Mucosa of rectum (tissue), 2 donors: ENCODE results near the gene SPRYD3.
A peak's percentile ranks its signal among the peaks of the same experiment; 100 is the strongest.
"Not testable (repeated sequence)": the region's sequence is repeated elsewhere in the genome, so short reads cannot be mapped to it uniquely, and the experiment has no call there.

ENCODE experiments used
- H3K27ac ChIP-seq, 2 donors: one replicate each; pipeline ENCODE4 v1.7.0; 2013; ENCODE audit warnings: inconsistent platforms in 2 of 2, low read depth in 2 of 2, low read length in 2 of 2
- H3K27me3 ChIP-seq, 2 donors: one replicate each; pipeline ENCODE4 v1.7.0; 2013; ENCODE audit warnings: low read length in 2 of 2; ENCODE audit not compliant: control insufficient read depth in 2 of 2, insufficient read depth in 2 of 2
- H3K36me3 ChIP-seq, 2 donors: one replicate each; pipeline ENCODE4 v1.7.0; 2013; ENCODE audit warnings: low read length in 2 of 2; ENCODE audit not compliant: control insufficient read depth in 2 of 2, insufficient read depth in 2 of 2
- H3K4me1 ChIP-seq, 2 donors: one replicate each; pipeline ENCODE4 v1.7.0; 2013; ENCODE audit warnings: low read length in 2 of 2, mild to moderate bottlenecking in 1 of 2; ENCODE audit not compliant: control insufficient read depth in 2 of 2, insufficient read depth in 2 of 2
- H3K4me3 ChIP-seq, 2 donors: one replicate each; pipeline ENCODE4 v1.7.0; 2013; ENCODE audit warnings: low read length in 2 of 2
- H3K9ac ChIP-seq, 2 donors: one replicate each; pipeline ENCODE4 v1.7.0; 2013; ENCODE audit warnings: low read length in 2 of 2, low read depth in 1 of 2, mild to moderate bottlenecking in 1 of 2
- H3K9me3 ChIP-seq, 2 donors: one replicate each; pipeline ENCODE4 v1.7.0; 2013; ENCODE audit warnings: low read length in 2 of 2; ENCODE audit not compliant: control insufficient read depth in 2 of 2
- donor health status: healthy.
- donor health status: Normal muscosa, but diverticular disease.

The SPRYD3 gene

GRCh38 chr12:53096089-53096741 is 17.0 kb upstream of the SPRYD3 start:
- peak overlapping the region; percentile 67 to 74 for H3K4me3 ChIP-seq

GRCh38 chr12:53095596-53095895 is 16.4 kb upstream of the SPRYD3 start:
- H3K4me3 ChIP-seq, H3K27me3 ChIP-seq, H3K9me3 ChIP-seq, H3K9ac ChIP-seq, H3K36me3 ChIP-seq: not testable (repeated sequence)
- Histone ChIP-seq H3K4me1 (peaks cover 17 to 25% of the 10 kb centered on the region in 2 donors), H3K27ac (peak overlapping the region in 1 of 2 donors; percentile 86)

More at GRCh38 chr12:53096089-53096741, 17.0 kb upstream of the SPRYD3 start:
- peaks cover 7 to 9% of the 10 kb centered on the region in 2 donors for H3K27me3 ChIP-seq
- peak overlapping the region; percentile 77 to 86 for H3K27ac ChIP-seq
- no peaks in the 10 kb centered on the region for H3K36me3 ChIP-seq
- H3K4me1 ChIP-seq = peaks cover 17 to 25% of the 10 kb centered on the region in 2 donors
- no peak overlapping the region for H3K9ac ChIP-seq
- no peaks in the 10 kb centered on the region for H3K9me3 ChIP-seq

GRCh38 chr12:53094796-53095595 is 15.8 kb upstream of the SPRYD3 start:
- peaks cover 17 to 25% of the 10 kb centered on the region in 2 donors for H3K4me1 ChIP-seq
- not testable (repeated sequence) for H3K9ac ChIP-seq, H3K9me3 ChIP-seq, H3K27me3 ChIP-seq, H3K36me3 ChIP-seq, H3K4me3 ChIP-seq
- peak overlapping the region in 1 of 2 donors; percentile 23 for H3K27ac ChIP-seq

- H3K4me1 ChIP-seq = peaks cover 17 to 25% of the 10 kb centered on the region in 2 donors
- H3K4me3 ChIP-seq = no peak overlapping the region
- no peaks in the 10 kb centered on the region for H3K36me3 ChIP-seq
- no peak overlapping the region for H3K9ac ChIP-seq
- peaks cover 7 to 9% of the 10 kb centered on the region in 2 donors for H3K27me3 ChIP-seq
- peak overlapping the region; percentile 69 to 82 for H3K27ac ChIP-seq
- no peaks in the 10 kb centered on the region for H3K9me3 ChIP-seq
Observed at GRCh38 chr12:53094394-53094787, 15.2 kb upstream of the SPRYD3 start.

GRCh38 chr12:53093777-53094393 is 14.7 kb upstream of the SPRYD3 start:
- H3K36me3 ChIP-seq = no peaks in the 10 kb centered on the region
- no peaks in the 10 kb centered on the region for H3K9me3 ChIP-seq
- H3K4me1 ChIP-seq = peaks cover 13 to 21% of the 10 kb centered on the region in 2 donors
- peaks cover 4 to 9% of the 10 kb centered on the region in 2 donors for H3K27me3 ChIP-seq
- H3K27ac ChIP-seq = peak overlapping the region; percentile 69 to 82
- peak overlapping the region in 1 of 2 donors; percentile 38 for H3K9ac ChIP-seq
- no peak overlapping the region for H3K4me3 ChIP-seq

- Histone ChIP-seq H3K9ac (no peak overlapping the region), H3K27me3 (peaks cover 4 to 8% of the 10 kb centered on the region in 2 donors), H3K4me3 (no peak overlapping the region), H3K27ac (no peak overlapping the region), H3K4me1 (peaks cover 6% of the 10 kb centered on the region in 2 donors), H3K9me3 (no peaks in the 10 kb centered on the region), H3K36me3 (no peaks in the 10 kb centered on the region)
Observed at GRCh38 chr12:53091756-53092155, 12.6 kb upstream of the SPRYD3 start.

- Histone ChIP-seq H3K36me3 (no peaks in the 10 kb centered on the region), H3K9ac (no peak overlapping the region), H3K9me3 (no peaks in the 10 kb centered on the region), H3K27ac (no peak overlapping the region), H3K4me3 (no peak overlapping the region), H3K27me3 (no peaks in the 10 kb centered on the region), H3K4me1 (peaks cover 5 to 6% of the 10 kb centered on the region in 2 donors)
Observed at GRCh38 chr12:53090554-53090953, 11.4 kb upstream of the SPRYD3 start.

GRCh38 chr12:53090105-53090504 is 10.9 kb upstream of the SPRYD3 start:
- Histone ChIP-seq H3K4me3 (no peak overlapping the region), H3K27ac (no peak overlapping the region), H3K4me1 (peaks cover 5 to 6% of the 10 kb centered on the region in 2 donors), H3K9ac (no peak overlapping the region), H3K27me3 (no peaks in the 10 kb centered on the region), H3K9me3 (no peaks in the 10 kb centered on the region), H3K36me3 (no peaks in the 10 kb centered on the region)

GRCh38 chr12:53086361-53086760 is 7.2 kb upstream of the SPRYD3 start:
- no peaks in the 10 kb centered on the region for H3K9me3 ChIP-seq
- H3K9ac ChIP-seq = no peak overlapping the region
- no peaks in the 10 kb centered on the region for H3K36me3 ChIP-seq
- no peaks in the 10 kb centered on the region for H3K4me1 ChIP-seq
- no peak overlapping the region for H3K27ac ChIP-seq
- H3K27me3 ChIP-seq = no peaks in the 10 kb centered on the region
- no peak overlapping the region for H3K4me3 ChIP-seq

GRCh38 chr12:53082637-53083175 is 3.5 kb upstream of the SPRYD3 start:
- H3K9ac ChIP-seq = no peak overlapping the region
- H3K4me1 ChIP-seq = peaks cover 5 to 8% of the 10 kb centered on the region in 2 donors
- H3K9me3 ChIP-seq = no peaks in the 10 kb centered on the region
- H3K27me3 ChIP-seq = no peaks in the 10 kb centered on the region
- no peak overlapping the region for H3K4me3 ChIP-seq
- no peaks in the 10 kb centered on the region for H3K36me3 ChIP-seq
- H3K27ac ChIP-seq = no peak overlapping the region
